NCI-H1436 treated with DMSO at 0.1 percent for 48 hours (cell line): ENCODE data around the gene UBE2S.
"Not testable (repeated sequence)": the region's sequence is repeated elsewhere in the genome, so short reads cannot be mapped to it uniquely, and the experiment has no call there.

ENCODE experiments used
- DNase-seq: peaks from one replicate; lab custom pipeline; 2025; lab: John Stamatoyannopoulos, UW

UBE2S gene

GRCh38 chr19:55440411-55441105 is 33.0 kb upstream of the UBE2S start:
- DNase-seq: no peak

- no peak for DNase-seq
These were observed 31.5 kb upstream of the UBE2S start for GRCh38 chr19:55439052-55439451.

- DNase-seq: no peak
These were observed 29.8 kb upstream of the UBE2S start for GRCh38 chr19:55437410-55437809.

GRCh38 chr19:55436847-55437246 is 29.3 kb upstream of the UBE2S start:
- DNase-seq: no peak

GRCh38 chr19:55435020-55435419 is 27.4 kb upstream of the UBE2S start:
- DNase-seq: no peak

GRCh38 chr19:55434356-55434919 is 26.9 kb upstream of the UBE2S start:
- DNase-seq: no peak

GRCh38 chr19:55433292-55433691 is 25.7 kb upstream of the UBE2S start:
- no peak for DNase-seq

- no peak for DNase-seq
These were observed 24.8 kb upstream of the UBE2S start for GRCh38 chr19:55432241-55432959.

- no peak for DNase-seq
These were observed 23.6 kb upstream of the UBE2S start for GRCh38 chr19:55431183-55431582.

GRCh38 chr19:55426042-55426441 is 18.5 kb upstream of the UBE2S start:
- DNase-seq: no peak

- DNase-seq: no peak
These were observed 16.9 kb upstream of the UBE2S start for GRCh38 chr19:55424518-55424917.

GRCh38 chr19:55423225-55424005 is 15.8 kb upstream of the UBE2S start:
- no peak for DNase-seq

- DNase-seq: not testable (repeated sequence)
These were observed 13.7 kb upstream of the UBE2S start for GRCh38 chr19:55421281-55421680.

- no peak for DNase-seq
These were observed 12.1 kb upstream of the UBE2S start for GRCh38 chr19:55419624-55420236.

- DNase-seq: no peak
These were observed 11.5 kb upstream of the UBE2S start for GRCh38 chr19:55419103-55419502.

- DNase-seq: peak; percentile 44
These were observed 10.6 kb upstream of the UBE2S start for GRCh38 chr19:55418185-55418584.

GRCh38 chr19:55410168-55410567 is 2.6 kb upstream of the UBE2S start:
- DNase-seq: no peak

GRCh38 chr19:55409179-55409578 is 1.6 kb upstream of the UBE2S start:
- DNase-seq: not testable (repeated sequence)

- DNase-seq: no peak
These were observed 915 bp upstream of the UBE2S start for GRCh38 chr19:55408533-55408872.

GRCh38 chr19:55407800-55408532 is 378 bp upstream of the UBE2S start:
- peak; percentile 98 for DNase-seq

GRCh38 chr19:55406826-55407549 is 600 bp downstream of the UBE2S start:
- DNase-seq: no peak
